Fibroblast of mammary gland (primary cell): ENCODE data around the gene C1orf53.
"Not testable (repeated sequence)": the region's sequence is repeated elsewhere in the genome, so short reads cannot be mapped to it uniquely, and the experiment has no call there.

Experiments
- DNase-seq: peaks from one replicate; pipeline ENCODE4 v3.0.0-alpha.2; 2010; ENCODE audit warnings: low read depth
- H3K4me3 ChIP-seq: 2 replicates; pipeline ENCODE4 v1.5.1; 2011; ENCODE audit warnings: low read depth, mild to moderate bottlenecking, low read length, moderate library complexity; ENCODE audit not compliant: control insufficient read depth
- TF ChIP-seq, protein P1 (sequence below): conservative IDR thresholded peaks from 2 replicates; pipeline ENCODE4 v1.5.1; 2011; ENCODE audit warnings: low read depth, low read length, inconsistent platforms; ENCODE audit not compliant: control insufficient read depth, insufficient read depth

C1orf53 gene

DNA sequence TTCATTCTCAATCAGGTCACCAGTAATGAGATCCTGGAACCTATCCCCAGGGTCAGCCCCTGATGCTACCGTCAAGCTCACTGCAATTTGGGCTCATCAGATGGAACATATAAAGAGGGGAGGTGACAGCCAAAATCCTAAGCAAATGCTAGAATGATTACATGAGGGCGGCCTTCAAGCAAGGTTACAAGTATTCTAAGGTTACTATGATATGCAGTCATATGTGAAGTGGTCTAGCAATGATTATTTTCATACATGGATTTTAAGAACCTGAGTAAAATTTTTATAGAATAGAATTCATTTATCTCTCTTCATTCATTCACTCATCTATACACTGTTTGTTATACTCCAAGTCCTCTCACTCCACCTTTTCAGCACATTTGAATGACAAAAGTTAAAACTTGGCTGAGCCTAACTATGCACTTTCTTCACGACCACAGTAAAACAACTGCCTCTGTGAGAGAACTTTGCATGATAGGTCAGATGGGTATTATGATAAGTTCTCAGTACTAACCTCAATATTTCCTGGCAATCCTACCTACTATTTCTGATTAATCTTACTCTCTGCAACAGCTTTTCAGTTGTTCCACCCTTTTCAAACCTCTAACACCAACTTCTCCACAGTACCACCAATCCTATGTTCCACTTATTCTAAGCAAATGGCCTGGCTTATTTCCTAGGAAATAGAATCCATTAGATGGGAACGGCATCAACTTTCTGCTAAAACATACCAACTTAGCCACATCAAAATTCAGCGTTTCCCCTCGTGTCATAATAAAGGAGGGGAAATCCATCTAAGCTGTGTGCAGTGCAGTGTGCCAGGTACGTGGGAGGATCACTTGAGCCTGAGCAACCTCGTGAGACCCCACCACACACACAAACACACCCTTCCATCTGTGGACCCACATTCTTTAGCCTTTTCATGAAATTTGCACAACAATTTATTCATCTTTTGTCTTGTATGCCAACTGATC lies 46.8 kb downstream of the C1orf53 start:
- DNase-seq = no peak
- TF ChIP-seq, protein P1, sequence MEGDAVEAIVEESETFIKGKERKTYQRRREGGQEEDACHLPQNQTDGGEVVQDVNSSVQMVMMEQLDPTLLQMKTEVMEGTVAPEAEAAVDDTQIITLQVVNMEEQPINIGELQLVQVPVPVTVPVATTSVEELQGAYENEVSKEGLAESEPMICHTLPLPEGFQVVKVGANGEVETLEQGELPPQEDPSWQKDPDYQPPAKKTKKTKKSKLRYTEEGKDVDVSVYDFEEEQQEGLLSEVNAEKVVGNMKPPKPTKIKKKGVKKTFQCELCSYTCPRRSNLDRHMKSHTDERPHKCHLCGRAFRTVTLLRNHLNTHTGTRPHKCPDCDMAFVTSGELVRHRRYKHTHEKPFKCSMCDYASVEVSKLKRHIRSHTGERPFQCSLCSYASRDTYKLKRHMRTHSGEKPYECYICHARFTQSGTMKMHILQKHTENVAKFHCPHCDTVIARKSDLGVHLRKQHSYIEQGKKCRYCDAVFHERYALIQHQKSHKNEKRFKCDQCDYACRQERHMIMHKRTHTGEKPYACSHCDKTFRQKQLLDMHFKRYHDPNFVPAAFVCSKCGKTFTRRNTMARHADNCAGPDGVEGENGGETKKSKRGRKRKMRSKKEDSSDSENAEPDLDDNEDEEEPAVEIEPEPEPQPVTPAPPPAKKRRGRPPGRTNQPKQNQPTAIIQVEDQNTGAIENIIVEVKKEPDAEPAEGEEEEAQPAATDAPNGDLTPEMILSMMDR = no peak
- H3K4me3 ChIP-seq = no peak overlapping the region

DNA sequence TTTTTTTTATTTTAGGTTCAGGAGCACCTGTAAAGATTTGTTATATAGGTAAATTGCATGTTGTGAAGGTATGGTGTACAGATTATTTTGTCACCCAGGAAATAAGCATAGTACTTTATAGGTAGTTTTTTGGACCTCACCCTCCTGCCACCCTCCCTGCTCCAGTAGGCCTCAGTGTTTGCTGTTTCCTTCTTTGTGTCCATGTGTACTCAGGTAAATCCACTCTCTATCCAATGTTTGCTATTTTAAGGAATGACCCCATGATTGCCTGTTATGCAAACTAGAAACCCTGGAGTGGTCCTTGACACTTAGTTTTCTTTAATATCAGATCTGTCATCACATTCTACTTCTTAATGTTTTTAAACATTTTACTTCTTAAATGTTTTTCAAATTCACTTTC lies 48.7 kb downstream of the C1orf53 start:
- H3K4me3 ChIP-seq = no peak overlapping the region
- DNase-seq = no peak
- TF ChIP-seq, protein P1 = no peak

DNA sequence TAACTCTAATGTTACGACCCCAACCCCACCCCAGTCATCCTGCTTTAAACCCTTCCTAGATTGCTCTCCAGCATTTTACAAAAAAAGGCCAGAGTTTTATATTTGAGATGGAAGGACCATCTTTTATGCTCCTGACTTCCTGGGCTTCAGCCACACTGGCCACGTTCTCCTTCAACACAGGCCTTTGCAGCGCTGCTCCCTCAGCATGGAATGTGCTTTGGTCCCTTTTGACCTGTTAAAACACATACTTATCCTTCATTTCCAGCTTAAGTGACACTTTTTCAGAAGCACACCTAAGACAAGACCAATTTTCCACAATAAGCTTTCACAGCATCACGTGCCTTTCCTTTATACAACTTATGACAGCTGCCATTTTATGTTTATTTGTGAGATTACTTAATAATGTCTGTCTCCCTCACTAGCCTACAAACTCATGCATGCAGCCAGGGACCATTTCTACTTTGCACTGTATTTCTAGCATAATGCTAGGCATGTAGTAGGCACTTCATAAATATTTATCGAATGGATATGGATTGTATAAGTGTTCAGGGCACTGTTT lies 49.3 kb downstream of the C1orf53 start:
- no peak overlapping the region for H3K4me3 ChIP-seq
- DNase-seq = no peak
- TF ChIP-seq, protein P1 = no peak

DNA sequence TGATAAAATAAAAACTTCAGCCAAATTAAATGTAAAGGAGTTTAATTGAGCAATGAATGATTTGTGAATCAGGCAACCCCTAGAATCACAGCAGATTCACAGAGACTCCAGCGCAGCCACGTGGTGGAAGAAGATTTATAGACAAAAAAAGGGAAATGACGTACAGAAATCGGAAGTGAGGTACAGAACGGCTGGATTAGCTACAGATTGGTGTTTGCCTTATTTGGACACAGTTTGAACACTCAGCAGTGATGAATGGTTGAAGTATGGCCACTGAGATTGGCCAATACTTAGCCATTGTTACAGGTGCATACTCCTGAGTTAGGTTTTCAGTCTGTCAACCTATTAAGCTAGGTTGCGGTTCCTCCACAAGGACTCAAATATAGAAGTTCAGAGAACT lies 51.0 kb downstream of the C1orf53 start:
- not testable (repeated sequence) for DNase-seq, H3K4me3 ChIP-seq

DNA sequence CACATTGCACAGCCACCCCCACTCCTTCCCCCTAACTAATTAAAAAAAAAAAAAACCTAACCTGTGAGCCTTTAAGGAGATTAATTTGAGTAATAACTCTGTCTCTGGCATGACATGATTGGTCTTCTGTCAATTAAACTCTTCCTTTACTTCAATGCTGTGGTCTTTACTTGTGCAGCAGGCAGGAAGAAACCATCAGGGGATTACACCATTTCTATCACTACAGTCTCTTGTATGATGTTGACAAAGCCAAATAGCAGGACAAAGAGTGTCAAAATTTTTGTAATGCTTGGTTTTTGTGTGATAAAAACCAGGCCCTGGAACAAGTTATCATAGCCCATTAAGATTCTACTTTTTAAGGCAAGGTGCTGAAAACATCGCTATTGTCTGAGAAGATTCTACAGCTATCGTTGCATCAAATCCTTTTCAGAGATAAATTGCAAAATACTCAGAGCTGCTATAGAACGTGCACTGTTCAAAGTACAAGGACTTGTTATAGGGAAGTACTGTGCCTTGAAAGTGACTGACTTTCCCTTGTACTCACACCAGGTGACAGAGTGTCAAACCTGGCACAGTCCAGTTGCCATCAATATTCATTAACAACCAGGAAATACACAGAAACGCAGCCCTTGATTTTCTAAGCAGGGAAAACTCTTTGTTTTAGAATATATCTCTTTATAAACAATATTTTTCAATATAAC lies 52.4 kb downstream of the C1orf53 start:
- TF ChIP-seq, protein P1 = no peak
- DNase-seq = no peak
- no peak overlapping the region for H3K4me3 ChIP-seq

DNA sequence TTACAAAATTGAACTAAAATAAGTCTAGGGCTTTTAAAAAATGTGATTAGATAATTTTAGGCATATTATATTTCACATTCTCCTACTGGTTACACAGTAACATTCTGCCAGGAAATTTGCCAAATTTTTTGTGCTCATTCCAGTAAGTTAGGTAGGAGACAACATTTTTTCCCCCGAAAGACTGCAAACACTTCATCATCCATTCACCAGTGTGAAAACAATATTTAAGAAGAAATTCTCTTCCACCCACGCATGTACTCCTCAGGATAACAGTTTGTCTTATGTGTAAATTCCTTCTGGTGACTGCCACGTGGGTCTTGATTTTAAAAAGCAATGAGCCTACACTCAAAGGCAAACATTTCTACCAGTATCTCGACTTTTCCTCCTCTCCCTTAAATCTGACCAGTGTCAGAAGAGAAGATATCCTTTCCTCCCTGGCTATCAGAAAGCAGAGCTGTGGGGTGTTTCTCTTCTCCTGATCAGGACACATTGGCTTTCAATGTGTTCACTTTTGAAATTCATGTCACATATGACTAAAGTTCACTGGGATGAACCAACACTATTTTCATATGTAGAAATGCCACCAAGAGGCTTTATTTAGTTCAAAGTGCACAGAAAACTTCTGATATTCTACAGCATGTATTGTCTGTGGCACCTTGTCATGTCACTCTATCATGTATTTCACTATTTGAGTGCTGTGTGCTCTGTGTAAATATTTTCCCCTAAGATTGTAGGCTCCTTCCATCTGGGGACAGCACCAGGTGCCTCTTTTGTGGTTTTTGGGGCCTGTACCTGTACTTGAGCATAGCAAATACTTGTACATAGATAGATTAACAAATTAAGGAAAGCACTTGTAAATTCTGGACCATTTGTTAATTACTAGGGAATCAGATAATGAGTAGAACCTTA lies 53.3 kb downstream of the C1orf53 start:
- peak; percentile 11 for DNase-seq
- H3K4me3 ChIP-seq = no peak overlapping the region
- TF ChIP-seq, protein P1 = no peak
